Peyer's patch (tissue), 4 donors: ENCODE data around the gene FSTL5. TPM values are rescaled to one million over a fixed set of nuclear protein-coding genes. Genes with fewer than 3 reads are reported as not detected.

Experiments used
- DNase-seq, 3 donors: peaks; one replicate each; pipeline ENCODE4 v3.0.0-alpha.2; 2017 to 2019
- H3K27ac ChIP-seq, 4 donors: fragments of 200-600 bp; sonication (generic); one replicate each; pipeline ENCODE4 v1.5.1; 2016 to 2019
- H3K27me3 ChIP-seq, 2 donors: fragments of 200-600 bp; sonication (generic); one replicate each; pipeline ENCODE4 v1.5.1; 2019
- H3K36me3 ChIP-seq, 3 donors: fragments of 200-600 bp; sonication (generic); one replicate each; pipeline ENCODE4 v1.5.1; 2016 to 2019
- H3K4me1 ChIP-seq, 4 donors: fragments of 200-600 bp; sonication (generic); one replicate each; pipeline ENCODE4 v1.5.1; 2016 to 2019
- H3K4me3 ChIP-seq, 4 donors: fragments of 200-600 bp; sonication (generic); 1 replicate in 3 of 4; 2 replicates in 1 of 4; pipeline ENCODE4 v1.5.1; 2016 to 2019; ENCODE audit warnings: mild to moderate bottlenecking in 1 of 4
- H3K9me3 ChIP-seq, 4 donors: fragments of 200-600 bp; sonication (generic); one replicate each; pipeline ENCODE4 v1.5.1; 2016 to 2019; ENCODE audit warnings: mild to moderate bottlenecking in 1 of 4
- POLR2A ChIP-seq, 2 donors: fragments of 450-650 bp; IDR thresholded peaks; one replicate each; pipeline ENCODE4 v1.5.1; 2017; ENCODE audit warnings: antibody characterized with exemption in 2 of 2, mild to moderate bottlenecking in 2 of 2, moderate library complexity in 2 of 2
- total RNA-seq, 4 donors: library from RNA; depleted of rRNA; stranded (reverse); fragments of >200 nt; gene quantifications; one replicate each; pipeline ENCODE4 v1.1.0, GENCODE V29; 2016
- TF ChIP-seq, protein P1 (sequence below), 6 experiments: fragments of 450-650 bp in 4 of 6; fragments of 200-600 bp in 2 of 6; sonication (generic) in 1 of 6; IDR thresholded peaks; one replicate each; pipeline ENCODE4 v1.5.1; 2017 to 2019; ENCODE audit warnings: antibody characterized with exemption in 6 of 6, mild to moderate bottlenecking in 3 of 6, moderate library complexity in 1 of 6

Gene FSTL5
- total RNA-seq, 4 donors from 2014 or later: 1.7 TPM; not detected in 3

DNA sequence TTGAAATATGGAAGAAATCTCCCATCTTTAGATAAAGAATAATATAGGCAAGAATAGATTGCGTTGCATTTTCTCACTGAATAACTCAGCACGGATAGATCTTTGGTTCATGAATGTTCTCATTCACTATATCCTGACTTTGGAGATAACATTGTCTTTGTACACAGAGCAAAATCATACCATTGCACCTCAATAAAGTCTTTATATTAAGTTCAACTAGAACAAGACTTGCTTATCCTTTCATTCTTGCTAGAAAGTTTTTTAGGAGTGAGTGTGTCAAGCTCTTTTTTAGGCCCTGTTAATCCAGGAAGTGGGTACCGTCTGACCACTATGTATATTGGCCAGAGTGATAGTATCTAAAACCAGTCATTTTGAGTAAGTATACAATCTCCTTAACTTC lies 658.7 kb downstream of the FSTL5 start:
- no peaks in the 10 kb centered on the region for H3K9me3 ChIP-seq
- H3K36me3 ChIP-seq: no peaks in the 10 kb centered on the region
- H3K27me3 ChIP-seq: no peaks in the 10 kb centered on the region
- H3K4me3 ChIP-seq: no peak overlapping the region
- H3K4me1 ChIP-seq: no peaks in the 10 kb centered on the region
- TF ChIP-seq POLR2A (IDR thresholded peaks at IDR 0.05): no peak
- DNase-seq: no peak
- no peak overlapping the region for H3K27ac ChIP-seq

DNA sequence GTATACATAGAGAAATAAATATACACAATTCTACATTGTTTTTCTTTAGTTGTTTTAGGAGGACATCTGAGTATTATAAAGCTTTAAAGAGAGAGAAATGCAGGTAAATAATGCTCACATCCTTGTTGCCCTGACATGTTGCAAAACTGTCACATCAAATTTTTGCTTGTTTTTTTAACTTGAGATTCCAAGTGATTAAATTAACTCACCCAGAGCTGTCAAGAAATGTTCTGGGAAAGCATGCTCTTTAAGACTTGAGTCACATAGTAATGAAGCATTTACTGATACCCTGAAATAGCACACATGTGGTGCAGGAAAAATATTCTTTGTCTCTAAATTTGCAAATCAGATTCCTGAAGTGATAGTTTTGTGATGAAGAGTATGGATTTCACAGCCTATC lies 665.6 kb downstream of the FSTL5 start:
- Histone ChIP-seq H3K9me3 (no peaks in the 10 kb centered on the region), H3K4me3 (no peak overlapping the region), H3K27me3 (no peaks in the 10 kb centered on the region), H3K27ac (no peak overlapping the region), H3K4me1 (no peaks in the 10 kb centered on the region), H3K36me3 (no peaks in the 10 kb centered on the region)
- no peak for DNase-seq
- TF ChIP-seq, protein P1, sequence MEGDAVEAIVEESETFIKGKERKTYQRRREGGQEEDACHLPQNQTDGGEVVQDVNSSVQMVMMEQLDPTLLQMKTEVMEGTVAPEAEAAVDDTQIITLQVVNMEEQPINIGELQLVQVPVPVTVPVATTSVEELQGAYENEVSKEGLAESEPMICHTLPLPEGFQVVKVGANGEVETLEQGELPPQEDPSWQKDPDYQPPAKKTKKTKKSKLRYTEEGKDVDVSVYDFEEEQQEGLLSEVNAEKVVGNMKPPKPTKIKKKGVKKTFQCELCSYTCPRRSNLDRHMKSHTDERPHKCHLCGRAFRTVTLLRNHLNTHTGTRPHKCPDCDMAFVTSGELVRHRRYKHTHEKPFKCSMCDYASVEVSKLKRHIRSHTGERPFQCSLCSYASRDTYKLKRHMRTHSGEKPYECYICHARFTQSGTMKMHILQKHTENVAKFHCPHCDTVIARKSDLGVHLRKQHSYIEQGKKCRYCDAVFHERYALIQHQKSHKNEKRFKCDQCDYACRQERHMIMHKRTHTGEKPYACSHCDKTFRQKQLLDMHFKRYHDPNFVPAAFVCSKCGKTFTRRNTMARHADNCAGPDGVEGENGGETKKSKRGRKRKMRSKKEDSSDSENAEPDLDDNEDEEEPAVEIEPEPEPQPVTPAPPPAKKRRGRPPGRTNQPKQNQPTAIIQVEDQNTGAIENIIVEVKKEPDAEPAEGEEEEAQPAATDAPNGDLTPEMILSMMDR (IDR thresholded peaks at IDR 0.05): no peak
- no peak for TF ChIP-seq POLR2A (IDR thresholded peaks at IDR 0.05)

DNA sequence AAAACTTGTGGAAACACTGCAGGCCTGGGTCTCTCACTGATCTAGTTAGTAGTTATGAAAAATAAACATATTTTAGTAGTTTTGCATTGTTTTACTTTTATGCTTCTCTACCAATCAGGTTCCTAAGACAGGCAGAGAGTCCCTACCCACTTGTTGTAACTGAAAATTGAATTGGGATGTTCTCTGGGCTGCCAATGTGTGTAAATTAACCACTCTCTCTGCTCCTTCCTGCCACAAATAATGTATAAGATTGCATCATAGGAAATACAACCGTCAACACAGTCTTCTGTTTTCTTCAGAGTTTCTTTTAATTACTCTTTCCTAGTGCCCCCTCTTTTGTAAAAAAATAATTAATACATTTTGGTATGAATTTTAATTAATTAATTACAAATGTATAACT lies 677.3 kb downstream of the FSTL5 start:
- H3K9me3 ChIP-seq: no peaks in the 10 kb centered on the region
- DNase-seq: no peak
- no peak overlapping the region for H3K27ac ChIP-seq
- no peaks in the 10 kb centered on the region for H3K4me1 ChIP-seq
- TF ChIP-seq POLR2A (IDR thresholded peaks at IDR 0.05): no peak
- TF ChIP-seq, protein P1 (IDR thresholded peaks at IDR 0.05): no peak
- no peak overlapping the region for H3K4me3 ChIP-seq
- no peaks in the 10 kb centered on the region for H3K27me3 ChIP-seq
- H3K36me3 ChIP-seq: no peaks in the 10 kb centered on the region

DNA sequence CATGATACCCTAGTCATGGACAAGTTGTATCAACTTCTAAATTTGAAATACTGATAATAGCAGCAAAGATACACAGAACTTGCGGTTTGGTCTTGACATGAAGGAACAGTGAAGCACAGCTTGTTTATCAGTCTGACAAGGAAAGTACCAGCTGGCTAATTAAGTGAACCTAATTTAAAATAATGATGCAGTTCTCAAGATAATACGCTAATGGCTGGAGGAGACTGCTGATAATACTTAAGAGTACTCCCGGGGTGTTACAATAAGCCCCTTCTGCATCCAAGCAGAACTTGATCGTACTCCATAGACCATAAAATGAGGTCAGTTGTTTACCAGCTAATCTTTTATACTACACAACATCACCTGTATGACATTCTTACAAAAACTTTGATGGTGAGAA lies 697.5 kb downstream of the FSTL5 start:
- TF ChIP-seq, protein P1 (IDR thresholded peaks at IDR 0.05): no peak
- no peak for TF ChIP-seq POLR2A (IDR thresholded peaks at IDR 0.05)
- H3K27me3 ChIP-seq: no peaks in the 10 kb centered on the region
- no peaks in the 10 kb centered on the region for H3K9me3 ChIP-seq
- H3K36me3 ChIP-seq: no peaks in the 10 kb centered on the region
- H3K4me1 ChIP-seq: no peaks in the 10 kb centered on the region
- H3K4me3 ChIP-seq: no peak overlapping the region
- no peak for DNase-seq
- no peak overlapping the region for H3K27ac ChIP-seq

DNA sequence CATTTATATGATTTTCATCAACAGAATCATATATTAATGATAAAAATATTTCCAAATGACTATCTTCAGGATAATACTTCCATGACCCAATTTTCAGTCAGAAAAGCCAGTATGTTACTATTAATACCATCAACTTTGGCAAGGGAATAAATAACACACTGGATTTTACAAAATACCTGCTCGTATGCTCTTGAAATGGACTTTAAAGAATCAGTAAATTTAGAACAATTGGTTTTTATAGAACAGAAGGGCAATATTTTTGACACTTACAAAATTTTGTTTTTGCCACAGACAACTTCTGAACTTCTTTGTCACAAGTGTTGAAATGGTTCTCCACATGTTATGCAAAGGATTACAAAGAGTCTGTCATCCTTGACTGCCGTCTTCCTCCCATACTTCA lies 700.4 kb downstream of the FSTL5 start:
- no peak for DNase-seq
- Histone ChIP-seq H3K27ac (no peak overlapping the region), H3K36me3 (no peaks in the 10 kb centered on the region), H3K9me3 (no peaks in the 10 kb centered on the region), H3K27me3 (no peaks in the 10 kb centered on the region), H3K4me1 (no peaks in the 10 kb centered on the region), H3K4me3 (no peak overlapping the region)
- no peak for TF ChIP-seq POLR2A (IDR thresholded peaks at IDR 0.05)
- TF ChIP-seq, protein P1 (IDR thresholded peaks at IDR 0.05): no peak

DNA sequence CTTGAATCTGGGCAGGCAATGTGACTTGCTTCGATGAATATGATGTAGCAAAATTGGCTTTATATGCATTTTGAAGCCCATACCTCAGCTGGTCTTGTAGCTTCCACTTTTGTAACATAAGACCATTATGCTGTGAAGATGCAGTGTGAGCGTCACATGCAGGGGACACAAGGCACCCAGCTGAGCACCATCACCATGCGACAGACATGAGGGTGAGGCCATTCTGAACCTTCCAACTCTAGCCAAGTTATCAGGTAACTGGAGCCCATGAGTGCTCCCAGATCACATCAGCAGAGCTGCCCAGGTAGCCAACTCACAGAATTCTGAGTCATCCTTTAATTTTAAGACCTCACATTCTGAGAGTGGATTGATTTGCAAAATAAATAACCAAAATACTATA lies 705.9 kb downstream of the FSTL5 start:
- Histone ChIP-seq H3K27me3 (no peaks in the 10 kb centered on the region), H3K27ac (no peak overlapping the region), H3K4me3 (no peak overlapping the region), H3K36me3 (no peaks in the 10 kb centered on the region), H3K9me3 (no peaks in the 10 kb centered on the region), H3K4me1 (no peaks in the 10 kb centered on the region)
- TF ChIP-seq POLR2A (IDR thresholded peaks at IDR 0.05): no peak
- TF ChIP-seq, protein P1 (IDR thresholded peaks at IDR 0.05): no peak
- DNase-seq: no peak
